Measurements from ENCODE around the gene HMGN3.

HMGN3 gene

DNA sequence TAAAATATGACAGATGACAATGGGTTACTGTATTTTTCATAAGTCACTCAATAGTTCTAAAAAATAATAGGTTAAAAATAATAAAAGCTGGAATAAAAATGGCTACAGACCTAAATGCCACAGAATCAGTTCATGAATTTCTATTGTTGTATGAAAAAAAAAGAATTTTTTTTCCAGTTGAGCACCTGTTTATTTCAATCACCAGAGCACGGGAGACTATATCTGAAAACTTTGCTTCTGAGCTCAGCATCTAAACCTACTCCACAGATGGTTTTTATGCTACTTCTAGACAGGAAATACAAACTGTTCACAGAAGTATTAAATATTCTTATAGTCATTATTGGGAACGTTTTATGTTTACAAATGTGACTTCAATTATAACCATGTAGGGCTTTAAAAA lies 50.4 kb downstream of the HMGN3 start:
- no peak for DNase-seq

DNA sequence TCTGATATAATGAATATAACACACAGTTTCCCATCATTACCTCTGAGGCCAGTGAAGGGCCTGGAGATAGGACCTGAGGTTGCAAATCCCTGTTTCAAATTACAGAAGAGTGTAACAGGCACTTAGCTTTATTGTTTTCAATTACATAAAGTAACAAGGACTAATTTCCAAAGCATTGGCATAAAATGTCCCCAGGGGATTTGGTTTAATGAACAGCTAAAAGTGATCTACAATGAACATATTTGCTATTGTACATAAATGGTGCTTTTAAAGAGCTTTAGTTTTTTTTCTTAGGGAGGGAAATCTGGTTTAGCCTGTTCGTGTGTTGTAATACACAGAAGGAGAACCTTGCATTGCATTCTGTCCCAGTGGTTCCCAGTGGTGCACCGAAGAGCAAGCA lies 54.4 kb downstream of the HMGN3 start:
- no peak for DNase-seq

DNA sequence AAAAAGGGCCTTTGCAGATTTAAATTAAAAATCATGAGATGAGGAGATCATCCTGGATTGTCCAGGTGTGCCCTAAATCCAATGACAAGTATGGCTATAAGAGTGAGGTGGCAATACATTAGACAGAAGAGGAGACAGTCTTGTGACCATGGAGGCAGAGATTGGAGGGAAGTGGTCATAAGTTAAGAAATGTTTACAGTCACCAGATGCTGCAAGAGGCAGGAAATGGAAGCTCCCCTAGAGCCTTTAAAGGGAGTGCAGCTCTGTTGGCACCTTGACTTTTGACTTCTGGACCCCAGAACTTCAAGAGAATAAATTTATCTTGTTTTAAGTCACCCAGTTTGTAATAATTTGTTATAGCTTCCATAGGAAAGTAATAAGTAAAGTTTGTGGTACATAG lies 61.1 kb downstream of the HMGN3 start:
- DNase-seq, result no peak

DNA sequence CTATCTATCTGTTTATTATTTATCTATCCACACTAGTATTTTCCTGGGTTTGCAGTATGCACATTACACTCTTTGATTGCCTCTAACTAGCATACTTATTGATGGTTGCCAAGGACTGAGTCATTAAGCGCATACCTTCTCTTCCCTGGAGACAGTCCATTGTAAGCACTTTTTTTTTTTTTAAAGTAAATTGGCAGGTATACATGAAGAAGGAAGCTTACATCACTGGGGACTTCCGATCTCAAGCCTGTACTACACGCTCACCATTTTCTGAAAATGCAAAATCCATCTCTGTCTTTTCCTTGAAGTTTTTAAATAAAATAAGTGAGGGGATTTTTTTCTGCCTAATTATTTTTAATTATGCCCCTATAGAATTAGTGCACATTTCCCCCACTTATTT lies 63.5 kb downstream of the HMGN3 start:
- DNase-seq, result peak; percentile 40

DNA sequence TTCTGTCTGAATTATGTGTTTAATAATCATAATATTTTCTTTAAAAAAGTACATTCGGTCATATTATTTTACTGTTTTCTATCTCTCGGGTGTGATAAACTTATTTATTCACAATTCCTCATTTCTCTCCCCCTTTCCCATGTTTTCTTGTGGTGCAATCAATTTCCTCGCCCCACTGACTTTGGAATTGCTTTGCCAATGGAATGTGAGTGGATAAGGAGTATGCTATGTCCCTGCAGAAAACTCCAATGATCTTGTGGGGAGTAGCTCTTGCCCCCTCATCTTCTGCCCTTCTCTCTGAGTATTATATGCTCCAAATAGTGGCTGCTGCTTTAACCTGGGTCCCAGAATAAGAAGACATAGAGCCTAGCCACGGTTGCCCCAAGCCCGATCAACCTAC lies 64.1 kb downstream of the HMGN3 start:
- no peak for DNase-seq

DNA sequence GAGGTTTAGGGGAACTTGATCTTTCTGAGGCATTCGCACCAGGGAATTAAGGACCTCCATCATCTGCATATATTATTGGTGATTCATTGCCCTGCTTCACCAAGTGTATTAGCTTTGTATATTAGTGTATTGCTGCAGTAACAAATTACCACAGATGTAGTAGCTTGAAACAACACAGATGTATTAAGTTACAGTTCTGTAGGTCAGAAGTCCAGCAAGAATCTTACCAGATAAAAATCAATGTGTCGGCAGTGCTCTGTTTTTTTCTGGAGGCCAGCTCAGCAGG lies 65.8 kb downstream of the HMGN3 start:
- peak; percentile 55 for DNase-seq

DNA sequence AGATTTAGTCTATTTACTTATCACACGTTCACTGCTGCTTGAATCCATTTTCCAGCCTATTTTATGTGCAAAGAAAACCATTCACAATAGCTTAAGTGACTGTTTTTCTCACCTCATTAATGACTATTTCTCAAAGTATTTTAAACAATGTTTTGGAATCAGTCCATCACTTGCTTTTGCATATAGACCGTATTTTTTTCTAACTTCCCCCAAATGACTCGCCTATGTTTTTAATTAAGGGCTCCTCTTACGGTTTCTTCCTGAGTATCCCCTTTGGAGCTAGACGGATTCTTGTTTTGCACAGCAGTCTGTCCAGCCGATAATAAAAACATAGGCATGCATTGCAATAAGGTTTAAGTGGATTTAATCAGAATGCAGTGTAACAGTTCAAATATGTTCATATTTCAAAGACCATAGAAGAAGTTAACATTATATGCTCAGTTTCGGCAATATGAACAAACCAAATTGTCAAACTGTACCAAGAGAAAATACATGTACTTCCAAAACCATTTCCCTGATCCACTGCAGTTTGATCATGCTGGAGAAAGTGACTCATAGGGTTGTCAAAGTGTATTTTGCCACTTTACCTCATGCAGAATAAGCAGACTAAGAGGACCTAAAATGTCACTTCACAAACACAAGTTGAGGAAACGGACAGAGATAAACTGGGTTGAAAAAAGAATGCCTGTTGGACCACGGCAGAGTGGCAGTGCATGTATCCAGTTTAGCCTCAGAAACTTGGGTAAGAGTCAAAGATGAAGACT lies 66.4 kb downstream of the HMGN3 start:
- peak; percentile 48 for DNase-seq

DNA sequence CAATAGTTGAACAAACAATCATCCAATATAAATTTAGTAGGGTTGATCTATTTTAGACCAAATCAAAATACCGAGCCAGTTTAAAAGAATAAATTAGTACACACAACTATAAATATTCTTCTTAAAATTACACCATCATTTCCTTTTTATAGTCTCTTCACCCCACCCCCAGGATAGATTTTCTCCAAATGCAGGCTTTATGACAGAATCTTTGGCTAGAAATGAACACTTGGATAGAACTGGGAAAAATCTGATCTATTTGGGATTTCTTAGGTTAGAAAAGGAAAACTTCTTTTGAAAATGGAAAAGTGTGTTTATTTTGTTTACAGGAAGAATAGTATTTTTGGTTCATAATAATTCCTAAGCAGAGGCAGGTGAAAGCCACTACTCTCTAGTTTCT lies 74.6 kb downstream of the HMGN3 start:
- DNase-seq, result no peak

DNA sequence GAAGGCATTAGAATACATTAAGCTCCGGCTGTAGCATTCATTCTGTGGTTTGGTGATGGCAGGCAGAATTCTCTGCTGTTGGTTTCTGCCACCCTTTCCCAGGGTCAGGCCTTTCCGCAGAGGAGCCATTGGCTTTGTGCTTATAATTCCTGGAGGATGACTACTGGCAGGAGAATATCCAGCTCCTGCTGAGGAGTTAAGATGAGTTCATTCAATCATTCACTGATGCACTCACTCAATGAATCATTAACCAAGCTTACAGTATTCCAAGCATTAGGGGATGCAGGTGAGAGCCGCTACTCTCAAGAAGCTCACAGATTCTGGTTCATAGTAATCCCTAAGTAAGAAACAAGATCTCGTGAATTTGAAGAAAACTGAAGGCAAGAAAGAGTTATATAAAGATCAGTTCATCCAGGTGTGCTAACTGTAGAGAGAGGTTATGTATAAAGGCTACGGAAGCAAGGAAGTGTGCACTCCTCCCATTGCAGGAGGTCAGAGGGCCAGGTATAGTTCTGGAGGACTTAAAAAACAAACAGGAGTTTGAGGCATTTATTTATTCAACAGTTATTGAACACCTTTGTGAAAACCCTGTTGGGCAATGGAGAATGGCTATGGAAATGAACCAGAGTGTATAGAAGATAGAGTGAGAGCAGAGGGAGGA lies 75.5 kb downstream of the HMGN3 start:
- DNase-seq, result no peak

DNA sequence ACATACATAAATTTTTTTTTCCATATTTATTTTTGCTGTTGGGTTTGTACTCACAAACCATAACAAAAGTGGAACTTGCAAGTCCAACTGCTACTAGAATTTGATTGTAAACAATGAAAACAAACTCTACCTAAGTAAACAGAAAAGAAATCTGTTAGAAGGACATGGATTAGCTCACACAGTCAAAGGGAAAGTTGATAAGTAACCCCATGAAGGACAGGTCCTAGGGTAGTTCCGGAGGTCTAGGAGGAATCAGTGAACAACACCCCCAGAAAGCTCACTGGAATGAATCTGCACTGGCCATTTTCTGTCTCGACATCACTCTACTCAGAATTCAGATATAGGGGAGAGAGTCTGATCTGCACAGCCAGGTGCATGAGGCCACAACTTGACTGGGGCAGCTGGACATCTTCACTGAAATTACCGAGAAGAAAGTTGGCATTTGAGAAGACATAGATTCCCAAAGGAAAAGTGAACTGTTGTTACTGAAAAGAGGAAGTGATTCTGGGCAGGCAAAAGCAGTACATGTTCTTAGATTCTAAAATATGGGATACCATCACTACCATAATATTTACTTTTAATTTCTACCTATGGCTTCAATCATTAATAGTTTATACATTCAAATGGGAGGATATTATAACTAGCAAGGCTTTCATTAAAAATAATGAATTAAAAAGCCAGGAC lies 76.4 kb downstream of the HMGN3 start:
- DNase-seq, result no peak

DNA sequence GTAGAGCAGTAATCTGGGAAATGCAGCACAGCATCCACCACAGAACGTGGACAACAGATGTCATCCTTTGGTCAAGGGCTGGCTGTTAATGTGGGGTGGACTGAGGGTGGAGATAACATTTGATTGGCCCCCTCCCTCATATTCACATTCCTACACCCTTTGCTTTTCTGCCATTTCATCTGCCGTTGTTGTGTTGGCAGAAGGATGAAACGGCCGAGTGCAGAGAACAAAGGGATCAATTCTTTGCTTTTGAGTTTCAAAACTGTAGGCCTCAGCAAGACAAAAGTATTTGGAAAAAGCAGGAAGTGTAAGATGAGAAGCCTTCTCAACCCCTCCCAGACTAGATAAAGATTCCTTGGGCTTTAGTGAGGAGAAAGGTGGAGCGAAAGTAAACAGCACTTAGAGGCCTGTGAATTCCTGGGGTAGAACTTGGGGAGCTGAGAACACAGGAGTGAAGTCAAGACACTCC lies 82.2 kb downstream of the HMGN3 start:
- no peak for DNase-seq
